HUES6 (cell line): ENCODE measurements around the gene JPH3.

ENCODE experiments used
- H3K27ac ChIP-seq: 2 replicates; pipeline ENCODE4 v1.7.0; 2013; ENCODE audit warnings: low read depth, mild to moderate bottlenecking, low read length, inconsistent platforms
- H3K27me3 ChIP-seq: 2 replicates; pipeline ENCODE4 v1.6.1; 2013; ENCODE audit warnings: low read length; ENCODE audit not compliant: control insufficient read depth, insufficient read depth
- H3K36me3 ChIP-seq: 2 replicates; pipeline ENCODE4 v1.6.1; 2013; ENCODE audit warnings: low read length; ENCODE audit not compliant: control insufficient read depth, insufficient read depth
- H3K4me1 ChIP-seq: 2 replicates; pipeline ENCODE4 v1.6.1; 2013; ENCODE audit warnings: low read length; ENCODE audit not compliant: control insufficient read depth, insufficient read depth
- H3K4me3 ChIP-seq: 2 replicates; pipeline ENCODE4 v1.5.1; 2013; ENCODE audit warnings: low read depth, low read length
- H3K9ac ChIP-seq: one replicate; pipeline ENCODE4 v1.6.1; 2013; ENCODE audit warnings: mild to moderate bottlenecking, low read length
- H3K9me3 ChIP-seq: 2 replicates; pipeline ENCODE4 v1.6.1; 2013; ENCODE audit warnings: low read depth, low read length; ENCODE audit not compliant: control insufficient read depth, insufficient read depth

Gene JPH3

GRCh38 chr16:87627542-87628245 lies 25.4 kb downstream of the JPH3 start:
- no peaks in the 10 kb centered on the region for H3K36me3 ChIP-seq
- H3K4me3 ChIP-seq, result no peak overlapping the region
- no peak overlapping the region for H3K27ac ChIP-seq
- H3K9ac ChIP-seq, result no peak overlapping the region
- H3K27me3 ChIP-seq, result no peaks in the 10 kb centered on the region
- H3K4me1 ChIP-seq, result no peaks in the 10 kb centered on the region
- peaks cover 6% of the 10 kb centered on the region for H3K9me3 ChIP-seq

- no peaks in the 10 kb centered on the region for H3K36me3 ChIP-seq
- H3K4me1 ChIP-seq, result no peaks in the 10 kb centered on the region
- no peak overlapping the region for H3K4me3 ChIP-seq
- peaks cover 6% of the 10 kb centered on the region for H3K9me3 ChIP-seq
- H3K27ac ChIP-seq, result no peak overlapping the region
- no peaks in the 10 kb centered on the region for H3K27me3 ChIP-seq
- H3K9ac ChIP-seq, result no peak overlapping the region
These were observed 26.1 kb downstream of the JPH3 start for GRCh38 chr16:87628246-87628923.

- Histone ChIP-seq H3K4me3 (no peak overlapping the region), H3K9me3 (peaks cover 6% of the 10 kb centered on the region), H3K36me3 (no peaks in the 10 kb centered on the region), H3K4me1 (no peaks in the 10 kb centered on the region), H3K9ac (no peak overlapping the region), H3K27me3 (no peaks in the 10 kb centered on the region), H3K27ac (no peak overlapping the region)
These were observed 26.6 kb downstream of the JPH3 start for GRCh38 chr16:87628940-87629339.

GRCh38 chr16:87631067-87631466 lies 28.8 kb downstream of the JPH3 start:
- Histone ChIP-seq H3K9me3 (peaks cover 6% of the 10 kb centered on the region), H3K9ac (no peak overlapping the region), H3K4me3 (no peak overlapping the region), H3K27me3 (peaks cover 4% of the 10 kb centered on the region; the same call in 1 of the 2 replicates), H3K4me1 (no peaks in the 10 kb centered on the region), H3K36me3 (no peaks in the 10 kb centered on the region), H3K27ac (no peak overlapping the region)

- peaks cover 4% of the 10 kb centered on the region; the same call in 1 of the 2 replicates for H3K27me3 ChIP-seq
- no peak overlapping the region for H3K9ac ChIP-seq
- H3K9me3 ChIP-seq, result peaks cover 6% of the 10 kb centered on the region
- H3K27ac ChIP-seq, result no peak overlapping the region
- no peaks in the 10 kb centered on the region for H3K36me3 ChIP-seq
- H3K4me1 ChIP-seq, result no peaks in the 10 kb centered on the region
- no peak overlapping the region for H3K4me3 ChIP-seq
These were observed 32.1 kb downstream of the JPH3 start for GRCh38 chr16:87634411-87634810.

- peaks cover 4% of the 10 kb centered on the region; the same call in 1 of the 2 replicates for H3K27me3 ChIP-seq
- H3K27ac ChIP-seq, result no peak overlapping the region
- no peaks in the 10 kb centered on the region for H3K36me3 ChIP-seq
- H3K4me1 ChIP-seq, result no peaks in the 10 kb centered on the region
- no peak overlapping the region for H3K4me3 ChIP-seq
- no peak overlapping the region for H3K9ac ChIP-seq
- H3K9me3 ChIP-seq, result peaks cover 2% of the 10 kb centered on the region; the same call in 1 of the 2 replicates
These were observed 33.3 kb downstream of the JPH3 start for GRCh38 chr16:87635541-87636049.

- Histone ChIP-seq H3K4me3 (no peak overlapping the region), H3K4me1 (no peaks in the 10 kb centered on the region), H3K27ac (no peak overlapping the region), H3K9ac (no peak overlapping the region), H3K9me3 (no peaks in the 10 kb centered on the region), H3K27me3 (peaks cover 4% of the 10 kb centered on the region; the same call in 1 of the 2 replicates), H3K36me3 (no peaks in the 10 kb centered on the region)
These were observed 33.9 kb downstream of the JPH3 start for GRCh38 chr16:87636050-87636684.

GRCh38 chr16:87636741-87637140 lies 34.4 kb downstream of the JPH3 start:
- H3K9me3 ChIP-seq, result no peaks in the 10 kb centered on the region
- H3K9ac ChIP-seq, result no peak overlapping the region
- H3K4me1 ChIP-seq, result no peaks in the 10 kb centered on the region
- H3K27ac ChIP-seq, result no peak overlapping the region
- H3K36me3 ChIP-seq, result no peaks in the 10 kb centered on the region
- no peak overlapping the region for H3K4me3 ChIP-seq
- peaks cover 4% of the 10 kb centered on the region; the same call in 1 of the 2 replicates for H3K27me3 ChIP-seq

- Histone ChIP-seq H3K4me1 (no peaks in the 10 kb centered on the region), H3K4me3 (no peak overlapping the region), H3K27ac (no peak overlapping the region), H3K9me3 (no peaks in the 10 kb centered on the region), H3K36me3 (no peaks in the 10 kb centered on the region), H3K27me3 (peaks cover 4% of the 10 kb centered on the region; the same call in 1 of the 2 replicates), H3K9ac (no peak overlapping the region)
These were observed 35.0 kb downstream of the JPH3 start for GRCh38 chr16:87637357-87637756.

- no peaks in the 10 kb centered on the region for H3K4me1 ChIP-seq
- no peaks in the 10 kb centered on the region for H3K9me3 ChIP-seq
- H3K9ac ChIP-seq, result no peak overlapping the region
- H3K4me3 ChIP-seq, result no peak overlapping the region
- no peak overlapping the region for H3K27ac ChIP-seq
- H3K36me3 ChIP-seq, result no peaks in the 10 kb centered on the region
- peaks cover 4% of the 10 kb centered on the region; the same call in 1 of the 2 replicates for H3K27me3 ChIP-seq
These were observed 36.4 kb downstream of the JPH3 start for GRCh38 chr16:87638736-87639135.

- no peaks in the 10 kb centered on the region for H3K27me3 ChIP-seq
- H3K9ac ChIP-seq, result no peak overlapping the region
- H3K4me3 ChIP-seq, result no peak overlapping the region
- H3K27ac ChIP-seq, result no peak overlapping the region
- no peaks in the 10 kb centered on the region for H3K4me1 ChIP-seq
- peaks cover 11% of the 10 kb centered on the region for H3K36me3 ChIP-seq
- no peaks in the 10 kb centered on the region for H3K9me3 ChIP-seq
These were observed 39.4 kb downstream of the JPH3 start for GRCh38 chr16:87641721-87642120.
